ENCODE results near the gene SLFN14.
A peak's percentile ranks its signal among the peaks of the same experiment; 100 is the strongest.

SLFN14 gene

GRCh38 chr17:35560703-35561102, at the start of gene SLFN14:
TSS of gene SLFN14 (minus strand) at chr17:35560819. CDS start at chr17:35558062, 2,757 bp downstream.
- no peak for DNase-seq (ENCODE audit: extremely low read depth, low read depth)
- H3K4me3 ChIP-seq (replicated peaks; ENCODE audit: low read depth, low read length), result no peak within 1 kb of the TSS
- TF ChIP-seq CTCF (IDR thresholded peaks at IDR 0.05; ENCODE audit: low read depth, low read length, missing control alignments), result no peak

GRCh38 chr17:35609831-35610230, 49.2 kb upstream of the SLFN14 start:
- no peak for DNase-seq (ENCODE audit: extremely low read depth, low read depth)
- no peak overlapping the region for H3K4me3 ChIP-seq (replicated peaks; ENCODE audit: low read depth, low read length)
- TF ChIP-seq CTCF (IDR thresholded peaks at IDR 0.05; ENCODE audit: low read depth, low read length, missing control alignments), result no peak

- DNase-seq (ENCODE audit: extremely low read depth, low read depth), result no peak
- no peak overlapping the region for H3K4me3 ChIP-seq (replicated peaks; ENCODE audit: low read depth, low read length)
- no peak for TF ChIP-seq CTCF (IDR thresholded peaks at IDR 0.05; ENCODE audit: low read depth, low read length, missing control alignments)
Observed at GRCh38 chr17:35607239-35607847, 46.7 kb upstream of the SLFN14 start.

GRCh38 chr17:35605678-35606077, 45.1 kb upstream of the SLFN14 start:
- peak; percentile 29 for DNase-seq (ENCODE audit: extremely low read depth, low read depth)
- TF ChIP-seq CTCF (IDR thresholded peaks at IDR 0.05; ENCODE audit: low read depth, low read length, missing control alignments), result no peak
- no peak overlapping the region for H3K4me3 ChIP-seq (replicated peaks; ENCODE audit: low read depth, low read length)

- no peak for DNase-seq (ENCODE audit: extremely low read depth, low read depth)
- no peak overlapping the region for H3K4me3 ChIP-seq (replicated peaks; ENCODE audit: low read depth, low read length)
- no peak for TF ChIP-seq CTCF (IDR thresholded peaks at IDR 0.05; ENCODE audit: low read depth, low read length, missing control alignments)
Observed at GRCh38 chr17:35603674-35604073, 43.1 kb upstream of the SLFN14 start.

GRCh38 chr17:35597604-35598003, 37.0 kb upstream of the SLFN14 start:
- H3K4me3 ChIP-seq (replicated peaks; ENCODE audit: low read depth, low read length), result no peak overlapping the region
- DNase-seq (ENCODE audit: extremely low read depth, low read depth), result no peak
- no peak for TF ChIP-seq CTCF (IDR thresholded peaks at IDR 0.05; ENCODE audit: low read depth, low read length, missing control alignments)
